HG02970 (cell line): Measurements from ENCODE around the gene GSC2.

ENCODE experiments used
- ATAC-seq: cut with Tn5 transposase; IDR thresholded peaks from one replicate; pipeline ENCODE4 v1.9.1; 2021; ENCODE audit warnings: mild to moderate bottlenecking, moderate library complexity, moderate number of reproducible peaks; ENCODE audit not compliant: unreplicated experiment, low FRiP score

The GSC2 gene

DNA sequence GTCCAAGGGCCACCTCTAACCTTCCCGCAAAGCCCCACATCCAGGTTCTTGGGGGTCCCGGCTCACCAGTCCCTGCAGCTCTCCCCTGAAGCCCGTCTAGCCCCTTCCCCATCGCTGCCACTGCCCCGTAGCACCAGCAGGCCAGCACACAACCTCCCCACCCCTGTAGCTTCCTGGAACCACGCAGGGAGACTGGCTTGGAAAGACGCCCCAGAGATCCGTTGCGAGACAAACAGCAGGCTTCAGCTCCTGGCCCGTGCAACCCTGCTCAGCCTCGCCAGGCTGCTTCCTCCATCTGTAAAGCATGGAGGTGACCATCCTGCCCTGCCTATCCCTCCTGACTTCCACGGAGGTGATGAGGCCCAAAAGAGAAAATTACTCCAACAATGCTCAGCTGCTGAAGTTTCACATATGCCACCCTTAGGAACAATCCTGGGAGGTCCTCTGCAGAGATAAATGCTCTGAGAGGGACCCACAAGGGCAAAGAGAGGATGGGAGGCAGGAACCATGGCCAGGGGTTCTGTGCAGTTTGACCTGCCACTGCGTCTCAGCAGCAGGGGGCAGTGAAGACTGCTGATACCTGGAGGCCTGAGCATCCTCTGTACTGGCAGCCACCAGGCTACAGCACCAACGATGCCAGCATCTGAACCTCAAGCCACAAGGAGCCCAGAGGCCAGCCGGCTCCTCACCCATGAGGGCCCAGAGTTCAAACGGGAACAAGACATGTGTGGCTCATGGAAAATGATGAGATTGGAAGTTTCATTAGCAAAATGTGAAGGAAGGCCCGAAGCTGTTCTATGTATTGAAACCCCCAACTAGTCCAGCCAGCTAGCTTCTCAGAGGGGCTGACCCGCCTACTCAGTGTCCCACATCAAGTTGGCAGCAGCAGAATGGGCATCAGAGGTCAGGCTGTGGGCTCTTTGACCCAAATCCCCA lies 44.0 kb downstream of the GSC2 start:
- no peak for ATAC-seq

GRCh38 chr22:19105456-19105855 lies 44.6 kb downstream of the GSC2 start:
- ATAC-seq: no peak

GRCh38 chr22:19103880-19104821 lies 45.9 kb downstream of the GSC2 start:
- no peak for ATAC-seq

DNA sequence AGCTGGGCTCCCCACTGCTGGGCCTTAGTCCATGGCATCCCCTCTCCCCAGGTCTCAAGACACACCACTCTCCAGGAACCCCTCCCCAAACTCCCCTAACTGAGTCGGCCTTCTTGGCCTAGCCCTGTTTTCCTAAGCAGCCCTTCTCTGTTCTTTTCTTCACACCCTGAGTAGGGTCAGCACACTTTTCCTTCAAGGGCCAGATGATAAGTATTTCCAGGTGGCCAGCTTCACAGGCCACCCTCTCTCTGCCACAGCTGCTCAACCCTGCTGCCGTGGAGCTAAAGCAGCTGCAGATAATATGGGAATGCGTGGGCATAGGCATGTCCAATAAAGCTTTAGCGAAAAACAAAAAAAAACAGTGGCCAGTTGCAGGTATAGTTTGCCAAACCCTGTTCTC lies 51.9 kb downstream of the GSC2 start:
- ATAC-seq: no peak

DNA sequence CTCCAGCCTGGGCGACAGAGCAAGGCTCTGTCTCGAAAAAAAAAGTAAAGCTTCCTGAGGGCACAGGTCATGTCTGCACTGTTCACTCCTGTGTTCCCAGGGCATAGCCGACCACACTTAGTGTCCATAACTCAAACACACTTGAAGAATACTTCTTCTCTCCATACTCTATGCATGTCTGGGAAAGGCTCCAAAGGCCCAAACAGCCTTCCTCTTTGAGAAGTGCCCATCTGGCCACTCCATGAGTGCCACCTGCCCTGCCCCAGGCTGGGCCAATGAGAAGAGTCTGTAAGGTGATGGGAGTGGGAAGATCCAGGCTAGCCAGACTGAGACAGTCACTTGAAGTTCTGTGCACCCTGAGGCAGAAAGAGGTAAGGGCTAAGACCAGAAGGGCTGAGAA lies 52.6 kb downstream of the GSC2 start:
- ATAC-seq: no peak
